HCT116 (cell line): ENCODE data around the gene CRADD. TPM values are rescaled to one million over a fixed set of nuclear protein-coding genes. Genes with fewer than 3 reads are reported as not detected.

Source experiments
- ATAC-seq: fragments of 200-7000 bp; cut with Tn5 transposase; 2 replicates; pipeline ENCODE4 v1.9.1; 2020; ENCODE audit warnings: mild to moderate bottlenecking, moderate library complexity
- BruUV-seq: library from RNA; stranded (reverse); fragments of 400-500 nt; replicated peaks from 2 replicates; lab custom pipeline; 2021; lab: Mats Ljungman, UMichigan
- CTCF ChIA-PET: fragments of 300-600 bp; sonication (Branson Sonifier 250); formaldehyde crosslinking; loops from one replicate; lab custom pipeline; 2021; ENCODE audit warnings: antibody characterized with exemption; lab: Charles Lee
- POLR2A ChIA-PET: fragments of 300-600, 350-600 bp; sonication (Branson Sonifier 250); formaldehyde crosslinking; loops from one replicate; lab custom pipeline; 2021; ENCODE audit warnings: antibody characterized with exemption; lab: Charles Lee
- RAD21 ChIA-PET, 2 experiments: fragments of 300-600 bp; sonication (Branson Sonifier 250); formaldehyde crosslinking; loops; one replicate each; lab custom pipeline; 2023; ENCODE audit warnings: low total read pairs in 2 of 2; ENCODE audit not compliant: uncharacterized antibody in 2 of 2, unreplicated experiment in 2 of 2, low non-redundant PET in 1 of 2; lab: Charles Lee
- DNase-seq: peaks from one replicate; pipeline ENCODE4 v3.0.0-alpha.2; 2010; ENCODE audit warnings: low read depth, low spot score
- H2AFZ ChIP-seq: fragments of 200-600 bp; shearing (Covaris generic), sonication (generic); 2 replicates; pipeline ENCODE4 v1.6.1; 2017; ENCODE audit warnings: low read depth, mixed run types, mixed read lengths, antibody characterized with exemption, low read length; ENCODE audit not compliant: poor library complexity, severe bottlenecking
- H3K27ac ChIP-seq: 2 replicates; pipeline ENCODE4 v1.5.1; 2012; ENCODE audit warnings: low read depth, low read length
- H3K27me3 ChIP-seq: fragments of 200-600 bp; sonication (generic); 2 replicates; pipeline ENCODE4 v1.6.1; 2016; ENCODE audit warnings: mixed run types, low read length, mixed read lengths; ENCODE audit not compliant: insufficient read depth
- H3K36me3 ChIP-seq, 2 experiments: fragments of 200-500 bp in 1 of 2; fragments of 200-600 bp in 1 of 2; sonication (Bioruptor generic) in 1 of 2; sonication (generic) in 1 of 2; 2 replicates each; pipeline versions ENCODE4 v1.5.1 to v1.6.1; 2014 to 2016; ENCODE audit warnings: low read length in 2 of 2, inconsistent platforms in 1 of 2, mixed read lengths in 1 of 2, mixed run types in 1 of 2; ENCODE audit not compliant: insufficient read depth in 2 of 2, control insufficient read depth in 1 of 2
- H3K4me1 ChIP-seq, 2 experiments: fragments of 200-600 bp in 1 of 2; sonication (generic) in 1 of 2; 2 replicates each; pipeline versions ENCODE4 v1.5.1 to v1.6.1; 2012 to 2017; ENCODE audit warnings: low read length in 2 of 2, inconsistent platforms in 1 of 2, mild to moderate bottlenecking in 1 of 2, mixed read lengths in 1 of 2, mixed run types in 1 of 2, moderate library complexity in 1 of 2; ENCODE audit not compliant: insufficient read depth in 2 of 2, control insufficient read depth in 1 of 2
- H3K4me2 ChIP-seq: fragments of 200-600 bp; sonication (generic); 2 replicates; pipeline ENCODE4 v1.6.1; 2017; ENCODE audit warnings: mixed run types, low read length, mixed read lengths
- H3K4me3 ChIP-seq, 2 experiments: fragments of 200-600 bp in 1 of 2; sonication (generic) in 1 of 2; replicated peaks in 1 of 2; 2 replicates each; pipeline ENCODE4 v1.5.1; 2011 to 2016; ENCODE audit warnings: low read length in 2 of 2, control low read depth in 1 of 2, low read depth in 1 of 2, mild to moderate bottlenecking in 1 of 2, mixed read lengths in 1 of 2, mixed run types in 1 of 2
- H3K79me2 ChIP-seq: fragments of 200-600 bp; sonication (generic); 2 replicates; pipeline ENCODE4 v1.6.1; 2017; ENCODE audit warnings: mild to moderate bottlenecking, mixed run types, low read length, moderate library complexity, mixed read lengths; ENCODE audit not compliant: insufficient read depth
- H3K9ac ChIP-seq: fragments of 200-600 bp; sonication (generic); 2 replicates; pipeline ENCODE4 v1.6.1; 2016; ENCODE audit warnings: low read length, mixed read lengths
- H3K9me2 ChIP-seq: fragments of 200-600 bp; sonication (generic), shearing (Covaris generic); 2 replicates; pipeline ENCODE4 v1.6.1; 2017; ENCODE audit warnings: mixed run types, mild to moderate bottlenecking, moderate library complexity; ENCODE audit not compliant: insufficient read depth
- H3K9me3 ChIP-seq, 2 experiments: fragments of 200-500 bp in 1 of 2; fragments of 200-600 bp in 1 of 2; sonication (Bioruptor generic) in 1 of 2; sonication (generic) in 1 of 2; 2 replicates each; pipeline ENCODE4 v1.6.1; 2014 to 2017; ENCODE audit warnings: low read length in 2 of 2, mixed read lengths in 2 of 2, inconsistent platforms in 1 of 2, low read depth in 1 of 2, mild to moderate bottlenecking in 1 of 2, mixed run types in 1 of 2, moderate library complexity in 1 of 2; ENCODE audit not compliant: control insufficient read depth in 1 of 2, insufficient read depth in 1 of 2
- H4K20me1 ChIP-seq: fragments of 200-600 bp; sonication (generic), shearing (Covaris generic); 2 replicates; pipeline ENCODE4 v1.6.1; 2017; ENCODE audit warnings: mixed run types, mild to moderate bottlenecking, moderate library complexity; ENCODE audit not compliant: insufficient read depth
- CBX3 ChIP-seq: IDR thresholded peaks from 2 replicates; pipeline ENCODE4 v1.6.1; 2012; ENCODE audit warnings: low read depth
- EGR1 ChIP-seq: IDR thresholded peaks from 2 replicates; pipeline ENCODE4 v1.6.1; 2012; ENCODE audit warnings: low read depth
- ELF1 ChIP-seq: IDR thresholded peaks from 2 replicates; pipeline ENCODE4 v1.6.1; 2012; ENCODE audit warnings: low read depth, borderline replicate concordance
- JUND ChIP-seq: IDR thresholded peaks from 2 replicates; pipeline ENCODE4 v1.6.1; 2012
- RAD21 ChIP-seq: IDR thresholded peaks from 2 replicates; pipeline ENCODE4 v1.6.1; 2012; ENCODE audit warnings: low read depth, mild to moderate bottlenecking
- TCF7L2 ChIP-seq: IDR thresholded peaks from 2 replicates; pipeline ENCODE4 v1.7.0; 2011; ENCODE audit warnings: borderline replicate concordance, inconsistent platforms; ENCODE audit not compliant: insufficient read depth, insufficient read length; ENCODE audit errors: extremely low read depth
- intact Hi-C: fragments of 100-400 bp; cut with micrococcal nuclease; formaldehyde crosslinking; loops from 2 replicates; pipeline ENCODE4 v1.10.0; 2022
- total RNA-seq: library from RNA; stranded (reverse); gene quantifications from one replicate; pipeline ENCODE4 v1.2.1, GENCODE V29; 2021; ENCODE audit not compliant: unreplicated experiment

CRADD gene
- total RNA-seq, 1 experiment from 2014 or later: 12.2 TPM

GRCh38 chr12:93902736-93903562 is 225.8 kb downstream of the CRADD start:
- RAD21 ChIA-PET: no interaction called here
- no peaks in the 10 kb centered on the region for H3K9me3 ChIP-seq
- H3K4me1 ChIP-seq: peaks cover 0 to 5% of the 10 kb centered on the region in 2 experiments; a peak in 1 of 4 replicates
- no peak for ATAC-seq
- no peaks in the 10 kb centered on the region for H4K20me1 ChIP-seq
- H3K9me2 ChIP-seq: no peaks in the 10 kb centered on the region
- TF ChIP-seq JUND (no peak), RAD21 (no peak), EGR1 (no peak), CBX3 (no peak), ELF1 (no peak)
- TF ChIP-seq, all 23 proteins: peak for 0
- Histone ChIP-seq H3K4me3 (no peak overlapping the region), H2AFZ (no peak overlapping the region), H3K27me3 (no peaks in the 10 kb centered on the region), H3K4me2 (no peak overlapping the region), H3K36me3 (no peaks in the 10 kb centered on the region), H3K27ac (no peak overlapping the region), H3K79me2 (no peaks in the 10 kb centered on the region), H3K9ac (no peak overlapping the region)
- no TSS peak for BruUV-seq
- intact Hi-C loops: no loop called here
- ChIA-PET CTCF (no interaction called here), POLR2A (no interaction called here)
- no peak for DNase-seq

DNA sequence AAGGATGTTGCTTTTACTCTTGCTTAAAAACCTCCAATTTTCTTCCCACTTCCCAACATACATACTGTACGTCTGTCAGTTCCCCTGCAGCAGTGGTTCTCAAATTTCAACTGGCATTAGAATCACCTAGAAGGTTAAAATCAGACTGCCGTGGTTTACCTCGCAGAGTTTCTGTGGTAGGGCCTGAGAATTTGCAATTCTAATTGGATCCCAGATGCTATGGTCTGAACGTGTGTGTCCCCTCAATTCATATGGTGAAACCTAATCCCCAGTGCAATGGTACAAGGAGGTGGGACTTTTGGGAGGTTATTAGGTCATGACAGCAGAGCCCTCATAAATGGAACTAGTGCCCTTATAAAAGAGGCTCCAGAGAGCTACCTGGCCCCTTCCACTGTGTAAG is 226.9 kb downstream of the CRADD start:
- no peak for ATAC-seq
- intact Hi-C loops: no loop called here
- POLR2A ChIA-PET: no interaction called here
- Histone ChIP-seq H4K20me1 (no peaks in the 10 kb centered on the region), H3K9me3 (no peaks in the 10 kb centered on the region), H3K4me1 (peaks cover 0 to 5% of the 10 kb centered on the region in 2 experiments; a peak in 1 of 4 replicates), H3K27ac (no peak overlapping the region), H3K36me3 (no peaks in the 10 kb centered on the region), H3K9me2 (no peaks in the 10 kb centered on the region), H3K79me2 (no peaks in the 10 kb centered on the region), H3K4me2 (no peak overlapping the region), H3K4me3 (no peak overlapping the region), H2AFZ (no peak overlapping the region)
- RAD21 ChIA-PET: no interaction called here
- CTCF ChIA-PET: no interaction called here
- TF ChIP-seq EGR1 (no peak), RAD21 (no peak), TCF7L2 (no peak), JUND (no peak), CBX3 (no peak)
- TF ChIP-seq, all 23 proteins: peak for 0
- Histone ChIP-seq H3K9ac (no peak overlapping the region), H3K27me3 (no peaks in the 10 kb centered on the region)
- no TSS peak for BruUV-seq
- no peak for DNase-seq
